ENCODE data around the gene REXO1. TPM values are rescaled to one million over a fixed set of nuclear protein-coding genes. Genes with fewer than 3 reads are reported as not detected.
A peak's percentile ranks its signal among the peaks of the same experiment; 100 is the strongest.

The REXO1 gene
- total RNA-seq, 1 donor from 2014 or later: 39.3 TPM

- no peaks in the 10 kb centered on the region for H3K4me1 Mint-ChIP-seq (ENCODE audit: unreplicated experiment)
- TF ChIP-seq CTCF (IDR thresholded peaks at IDR 0.05): peak; percentile 93
- DNase-seq (ENCODE audit: extremely low spot score, unreplicated experiment): no peak
- peaks cover 46% of the 10 kb centered on the region for H3K27me3 Mint-ChIP-seq (ENCODE audit: unreplicated experiment)
- no peak overlapping the region for H3K27ac Mint-ChIP-seq (ENCODE audit: unreplicated experiment)
- H3K9me3 Mint-ChIP-seq (ENCODE audit: unreplicated experiment): peaks cover 12% of the 10 kb centered on the region
- H3K36me3 Mint-ChIP-seq (ENCODE audit: unreplicated experiment): no peaks in the 10 kb centered on the region
- no peak overlapping the region for H3K4me3 Mint-ChIP-seq (ENCODE audit: unreplicated experiment)
Observed at GRCh38 chr19:1767464-1767933, 80.8 kb downstream of the REXO1 start.

GRCh38 chr19:1766800-1767352 lies 81.4 kb downstream of the REXO1 start:
- no peak overlapping the region for H3K27ac Mint-ChIP-seq (ENCODE audit: unreplicated experiment)
- H3K27me3 Mint-ChIP-seq (ENCODE audit: unreplicated experiment): peaks cover 44% of the 10 kb centered on the region
- H3K4me3 Mint-ChIP-seq (ENCODE audit: unreplicated experiment): no peak overlapping the region
- DNase-seq (ENCODE audit: extremely low spot score, unreplicated experiment): no peak
- no peaks in the 10 kb centered on the region for H3K4me1 Mint-ChIP-seq (ENCODE audit: unreplicated experiment)
- no peaks in the 10 kb centered on the region for H3K36me3 Mint-ChIP-seq (ENCODE audit: unreplicated experiment)
- TF ChIP-seq CTCF (IDR thresholded peaks at IDR 0.05): no peak
- H3K9me3 Mint-ChIP-seq (ENCODE audit: unreplicated experiment): peaks cover 12% of the 10 kb centered on the region

- Mint-ChIP-seq H3K4me1 (ENCODE audit: unreplicated experiment) (no peaks in the 10 kb centered on the region), H3K9me3 (ENCODE audit: unreplicated experiment) (peaks cover 12% of the 10 kb centered on the region), H3K27ac (ENCODE audit: unreplicated experiment) (no peak overlapping the region), H3K27me3 (ENCODE audit: unreplicated experiment) (peaks cover 50% of the 10 kb centered on the region), H3K36me3 (ENCODE audit: unreplicated experiment) (no peaks in the 10 kb centered on the region), H3K4me3 (ENCODE audit: unreplicated experiment) (no peak overlapping the region)
- TF ChIP-seq CTCF (IDR thresholded peaks at IDR 0.05): no peak
- DNase-seq (ENCODE audit: extremely low spot score, unreplicated experiment): no peak
Observed at GRCh38 chr19:1765904-1766799, 82.1 kb downstream of the REXO1 start.

Small RNA genes within 50 kb of the gene (microRNA-seq; reads per million reads assigned to microRNA genes)
- not detected for gene MIR1909 (ENCODE audit: unreplicated experiment)

Other genes starting within 250 kb of the REXO1 start
- 203 and 206 TPM in 2 replicates for gene UQCR11, start 243.0 kb downstream of the REXO1 start, total RNA-seq
- 180 and 189 TPM in 2 replicates for gene TCF3, start 195.9 kb downstream of the REXO1 start, total RNA-seq
- not detected in 2 replicates for gene ONECUT3, start 95.0 kb downstream of the REXO1 start, total RNA-seq
- 4.6 and 5.2 TPM in 2 replicates for gene ATP8B3, start 36.2 kb downstream of the REXO1 start, total RNA-seq
- 25.1 and 26.3 TPM in 2 replicates for gene KLF16, start 15.1 kb upstream of the REXO1 start, total RNA-seq
- gene ABHD17A, start 37.0 kb upstream of the REXO1 start, total RNA-seq: 63.4 and 64.0 TPM in 2 replicates
- gene ADAT3, start 56.9 kb upstream of the REXO1 start, total RNA-seq: 6.8 and 7.4 TPM in 2 replicates
- 75.8 and 79.4 TPM in 2 replicates for gene SCAMP4, start 56.9 kb upstream of the REXO1 start, total RNA-seq
- 71.6 and 72.2 TPM in 2 replicates for gene CSNK1G2, start 92.7 kb upstream of the REXO1 start, total RNA-seq
- 86.0 and 95.9 TPM in 2 replicates for gene BTBD2, start 167.2 kb upstream of the REXO1 start, total RNA-seq
- gene MKNK2, start 202.8 kb upstream of the REXO1 start, total RNA-seq: 81.3 and 83.3 TPM in 2 replicates
- 50.6 and 54.2 TPM in 2 replicates for gene MOB3A, start 247.8 kb upstream of the REXO1 start, total RNA-seq
- gene IZUMO4, start 248.4 kb upstream of the REXO1 start, total RNA-seq: 3.8 and 4.8 TPM in 2 replicates